Sigmoid colon (tissue), 7 donors: ENCODE measurements around the gene VSIG2. TPM values are rescaled to one million over a fixed set of nuclear protein-coding genes. Genes with fewer than 3 reads are reported as not detected.

Experiments used
- DNase-seq: peaks from one replicate; pipeline ENCODE4 v3.0.0-alpha.2; 2019
- H3K27ac ChIP-seq, 4 donors: fragments of 200-600 bp; sonication (generic); one replicate each; pipeline ENCODE4 v1.5.1; 2016 to 2019; ENCODE audit warnings: mild to moderate bottlenecking in 1 of 4
- H3K27me3 ChIP-seq, 3 donors: fragments of 200-600 bp; sonication (generic); one replicate each; pipeline ENCODE4 v1.5.1; 2019; ENCODE audit warnings: mild to moderate bottlenecking in 1 of 3
- H3K36me3 ChIP-seq, 4 donors: fragments of 200-600 bp; sonication (generic); one replicate each; pipeline ENCODE4 v1.5.1; 2016 to 2019
- H3K4me1 ChIP-seq, 4 donors: fragments of 200-600 bp; sonication (generic); one replicate each; pipeline ENCODE4 v1.5.1; 2017 to 2019
- H3K4me3 ChIP-seq, 4 donors: fragments of 200-600 bp; sonication (generic); one replicate each; pipeline ENCODE4 v1.5.1; 2017 to 2019; ENCODE audit warnings: mild to moderate bottlenecking in 2 of 4, moderate library complexity in 1 of 4
- H3K9me3 ChIP-seq, 4 donors: fragments of 200-600 bp in 3 of 4; sonication (generic) in 3 of 4; one replicate each; pipeline versions ENCODE4 v1.5.1 to v1.6.1; 2013 to 2019
- EP300 ChIP-seq, 4 donors: sonication (generic); formaldehyde crosslinking; IDR thresholded peaks; one replicate each; pipeline ENCODE4 v1.6.1; 2017; ENCODE audit warnings: antibody characterized with exemption in 4 of 4
- POLR2A ChIP-seq, 2 donors: fragments of 450-650 bp; IDR thresholded peaks; one replicate each; pipeline ENCODE4 v1.6.1; 2016; ENCODE audit warnings: antibody characterized with exemption in 2 of 2, mild to moderate bottlenecking in 2 of 2, moderate library complexity in 2 of 2
- POLR2AphosphoS5 ChIP-seq, 4 donors: sonication (generic); formaldehyde crosslinking; IDR thresholded peaks; one replicate each; pipeline ENCODE4 v1.6.1; 2017; ENCODE audit warnings: antibody characterized with exemption in 4 of 4
- WGBS, 2 donors: extraction: QIAGEN DNeasy Blood & Tissue Kit; methylation state at CpG; one replicate each; pipeline ENCODE4 v1.1.7; 2013; 5-methylcytosine and 5-hydroxymethylcytosine counted together
- intact Hi-C: fragments of 100-400 bp; cut with DNase I; formaldehyde crosslinking; loops from one replicate; pipeline ENCODE4 v1.15.1; 2023
- polyA plus RNA-seq, 3 donors: library from polyadenylated mRNA; stranded (reverse); fragments of 200-250 nt; gene quantifications; one replicate each; pipeline ENCODE4 v1.2.3, GENCODE V29; 2013
- total RNA-seq, 4 donors: library from RNA; depleted of rRNA; stranded (reverse); fragments of >200 nt; gene quantifications; one replicate each; pipeline ENCODE4 v1.1.0, GENCODE V29; 2016
- TF ChIP-seq, protein P1 (sequence below), 4 experiments: fragments of 450-650 bp in 3 of 4; fragments of 200-600 bp in 1 of 4; IDR thresholded peaks; one replicate each; pipeline ENCODE4 v1.5.1; 2016 to 2019; ENCODE audit warnings: antibody characterized with exemption in 4 of 4, mild to moderate bottlenecking in 3 of 4, moderate library complexity in 2 of 4
- donor health status: healthy with polysubstance abuse.
- donor health status: Bipolar disorder and iron deficiency.
- donor health status: healthy.

The VSIG2 gene
- total and polyA plus RNA-seq, 7 donors: 0.36 to 79.3 (median 28.8) TPM; not detected in 1

DNA sequence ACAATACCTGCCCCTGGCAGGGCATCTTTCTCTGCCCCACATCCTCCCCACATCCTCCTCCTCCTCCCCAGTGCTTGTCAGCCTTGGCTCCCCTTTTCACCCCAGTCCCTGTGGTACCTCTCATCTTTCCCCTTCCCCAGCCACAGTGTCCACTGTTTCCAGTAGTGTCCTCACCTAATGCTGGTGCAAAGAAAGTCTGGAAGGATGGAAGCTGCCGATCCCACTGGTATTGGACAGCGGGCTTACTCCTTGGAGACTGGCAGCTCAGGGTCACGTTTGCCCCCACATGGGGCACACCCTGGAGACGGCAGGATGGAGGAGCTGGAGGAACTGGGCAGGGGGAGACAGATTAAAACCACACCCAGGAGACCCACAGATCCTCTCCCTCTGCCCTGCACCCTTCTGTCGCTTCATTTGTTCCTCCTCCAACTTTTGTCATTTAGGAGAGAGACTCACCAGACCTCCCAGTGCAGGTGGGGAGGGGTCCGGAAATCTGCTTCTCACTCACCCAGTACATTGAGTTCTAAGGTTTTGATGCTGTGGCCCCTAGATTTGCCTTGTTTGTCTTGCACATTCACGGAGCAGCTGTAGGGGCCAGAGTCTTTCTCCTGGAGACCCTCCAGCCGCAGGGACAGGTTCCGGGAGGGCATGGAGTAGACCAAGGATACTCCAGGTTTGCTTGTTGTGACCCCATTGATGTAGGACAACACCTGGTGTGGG lies 4.1 kb upstream of the VSIG2 start:
- peaks cover 0 to 36% (median 27%) of the 10 kb centered on the region in 4 donors for H3K4me1 ChIP-seq
- DNase-seq: no peak

GRCh38 chr11:124754710-124755109 lies 2.7 kb upstream of the VSIG2 start:
- Histone ChIP-seq H3K27me3 (peaks cover 22 to 94% (median 67%) of the 10 kb centered on the region in 3 donors), H3K4me3 (no peak overlapping the region), H3K9me3 (no peaks in the 10 kb centered on the region), H3K4me1 (peaks cover 0 to 25% (median 17%) of the 10 kb centered on the region in 4 donors), H3K36me3 (no peaks in the 10 kb centered on the region), H3K27ac (no peak overlapping the region)
- no peak for DNase-seq
- intact Hi-C loops: loop anchor here (10.0 kb wide), 1 partner anchor 200 kb away; the partner anchor contains the start of gene CCDC15
- WGBS, 2 donors: 85 to 87% methylated on average over 6 of the region's 6 CpGs
- TF ChIP-seq POLR2AphosphoS5 (IDR thresholded peaks at IDR 0.05) (no peak), POLR2A (IDR thresholded peaks at IDR 0.05) (no peak)
- TF ChIP-seq, protein P1, sequence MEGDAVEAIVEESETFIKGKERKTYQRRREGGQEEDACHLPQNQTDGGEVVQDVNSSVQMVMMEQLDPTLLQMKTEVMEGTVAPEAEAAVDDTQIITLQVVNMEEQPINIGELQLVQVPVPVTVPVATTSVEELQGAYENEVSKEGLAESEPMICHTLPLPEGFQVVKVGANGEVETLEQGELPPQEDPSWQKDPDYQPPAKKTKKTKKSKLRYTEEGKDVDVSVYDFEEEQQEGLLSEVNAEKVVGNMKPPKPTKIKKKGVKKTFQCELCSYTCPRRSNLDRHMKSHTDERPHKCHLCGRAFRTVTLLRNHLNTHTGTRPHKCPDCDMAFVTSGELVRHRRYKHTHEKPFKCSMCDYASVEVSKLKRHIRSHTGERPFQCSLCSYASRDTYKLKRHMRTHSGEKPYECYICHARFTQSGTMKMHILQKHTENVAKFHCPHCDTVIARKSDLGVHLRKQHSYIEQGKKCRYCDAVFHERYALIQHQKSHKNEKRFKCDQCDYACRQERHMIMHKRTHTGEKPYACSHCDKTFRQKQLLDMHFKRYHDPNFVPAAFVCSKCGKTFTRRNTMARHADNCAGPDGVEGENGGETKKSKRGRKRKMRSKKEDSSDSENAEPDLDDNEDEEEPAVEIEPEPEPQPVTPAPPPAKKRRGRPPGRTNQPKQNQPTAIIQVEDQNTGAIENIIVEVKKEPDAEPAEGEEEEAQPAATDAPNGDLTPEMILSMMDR (IDR thresholded peaks at IDR 0.05): no peak

More for the DNA sequence above, 4.1 kb upstream of the VSIG2 start:
- no peak overlapping the region for H3K27ac ChIP-seq
- intact Hi-C loops: loop anchor here (10.0 kb wide), 1 partner anchor 199 kb away; the partner anchor contains the start of gene CCDC15
- no peak overlapping the region for H3K4me3 ChIP-seq
- TF ChIP-seq POLR2AphosphoS5 (IDR thresholded peaks at IDR 0.05) (no peak), POLR2A (IDR thresholded peaks at IDR 0.05) (no peak), EP300 (IDR thresholded peaks at IDR 0.05) (no peak)
- TF ChIP-seq, protein P1 (IDR thresholded peaks at IDR 0.05): no peak
- H3K36me3 ChIP-seq: no peaks in the 10 kb centered on the region
- 76 to 83% methylated on average over 9 of the region's 9 CpGs for WGBS, 2 donors
- peaks cover 30 to 96% (median 67%) of the 10 kb centered on the region in 3 donors for H3K27me3 ChIP-seq
- no peaks in the 10 kb centered on the region for H3K9me3 ChIP-seq

DNA sequence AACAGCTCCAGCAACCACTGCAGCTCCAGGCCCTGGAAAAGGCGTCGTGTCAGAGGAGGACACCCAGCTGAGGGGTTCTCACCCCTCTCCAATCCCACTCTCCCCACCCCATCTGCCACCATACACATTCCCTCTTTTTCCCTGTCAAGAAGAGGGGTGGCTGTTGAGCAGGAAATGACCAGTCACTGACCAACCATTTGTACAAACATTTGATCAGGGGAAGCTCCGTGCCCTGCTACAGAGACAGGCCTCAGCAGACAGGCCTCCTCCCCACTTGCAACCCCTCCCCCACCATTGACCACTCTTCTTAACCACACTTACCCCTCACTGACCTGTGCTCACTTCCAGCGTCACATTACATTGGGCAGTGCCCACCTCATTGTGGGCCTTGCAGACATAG lies 2.3 kb upstream of the VSIG2 start:
- no peaks in the 10 kb centered on the region for H3K36me3 ChIP-seq
- intact Hi-C loops: loop anchor here (10.0 kb wide), 1 partner anchor 200 kb away; the partner anchor contains the start of gene CCDC15
- no peak overlapping the region for H3K27ac ChIP-seq
- no peaks in the 10 kb centered on the region for H3K9me3 ChIP-seq
- peaks cover 0 to 21% (median 13%) of the 10 kb centered on the region in 4 donors for H3K4me1 ChIP-seq
- DNase-seq: no peak
- H3K27me3 ChIP-seq: peaks cover 18 to 93% (median 67%) of the 10 kb centered on the region in 3 donors
- no peak overlapping the region for H3K4me3 ChIP-seq
- 88 to 91% methylated on average over 4 of the region's 4 CpGs for WGBS, 2 donors
- TF ChIP-seq, protein P1 (IDR thresholded peaks at IDR 0.05): no peak
- no peak for TF ChIP-seq POLR2AphosphoS5 (IDR thresholded peaks at IDR 0.05)
- TF ChIP-seq EP300 (IDR thresholded peaks at IDR 0.05): no peak
- no peak for TF ChIP-seq POLR2A (IDR thresholded peaks at IDR 0.05)

GRCh38 chr11:124753624-124754023 lies 1.6 kb upstream of the VSIG2 start:
- H3K4me1 ChIP-seq: peaks cover 0 to 15% (median 6%) of the 10 kb centered on the region in 4 donors
- no peaks in the 10 kb centered on the region for H3K36me3 ChIP-seq
- H3K27me3 ChIP-seq: peaks cover 12 to 93% (median 67%) of the 10 kb centered on the region in 3 donors

More at GRCh38 chr11:124753624-124754023, 1.6 kb upstream of the VSIG2 start:
- Histone ChIP-seq H3K9me3 (no peaks in the 10 kb centered on the region), H3K4me3 (no peak overlapping the region), H3K27ac (no peak overlapping the region)
- TF ChIP-seq, protein P1 (IDR thresholded peaks at IDR 0.05): no peak
- no peak for TF ChIP-seq POLR2AphosphoS5 (IDR thresholded peaks at IDR 0.05)
- intact Hi-C loops: loop anchor here (10.0 kb wide), 1 partner anchor 201 kb away; the partner anchor contains the start of gene CCDC15
- no peak for DNase-seq
- 91 to 95% methylated on average over 7 of the region's 7 CpGs for WGBS, 2 donors
